GM12878 (cell line): ENCODE results near the gene ARTN. TPM values are rescaled to one million over a fixed set of nuclear protein-coding genes. Genes with fewer than 3 reads are reported as not detected.

Experiments used
- ATAC-seq: fragments of 200-7000 bp; cut with Tn5 transposase; 3 replicates; pipeline ENCODE4 v1.9.1; 2020; ENCODE audit warnings: mild to moderate bottlenecking, moderate library complexity
- BruUV-seq: library from RNA; stranded (reverse); fragments of 400-500 nt; replicated peaks from 2 replicates; lab custom pipeline; 2021; lab: Mats Ljungman, UMichigan
- CTCF ChIA-PET: fragments of 300-600 bp; sonication (Branson Sonifier 250); formaldehyde crosslinking; extraction: SDS; loops from one replicate; lab custom pipeline; 2021; ENCODE audit warnings: inconsistent platforms; lab: Yijun Ruan, JAX
- POLR2A ChIA-PET: fragments of 350-600 bp; formaldehyde crosslinking; extraction: SDS; loops from one replicate; lab custom pipeline; 2021; ENCODE audit warnings: inconsistent platforms; lab: Charles Lee
- RAD21 ChIA-PET: fragments of 300-600 bp; sonication (Branson Sonifier 250); formaldehyde crosslinking; loops from one replicate; lab custom pipeline; 2023; ENCODE audit warnings: antibody characterized with exemption; ENCODE audit not compliant: unreplicated experiment; lab: Charles Lee
- SMC1A ChIA-PET: fragments of 300-600 bp; sonication (Branson Sonifier 250); formaldehyde crosslinking; loops from one replicate; lab custom pipeline; 2023; ENCODE audit not compliant: unreplicated experiment, uncharacterized antibody; lab: Charles Lee
- DNase-seq: peaks from one replicate; pipeline ENCODE4 v3.0.0-alpha.2; 2011; ENCODE audit warnings: low read depth, low spot score
- FAIRE-seq: peaks from 3 replicates; lab custom pipeline; 2011; peaks lifted over from hg19 to GRCh38; lab: Jason Lieb, UNC
- H2AFZ ChIP-seq: 2 replicates; pipeline ENCODE4 v1.6.0; 2011; ENCODE audit warnings: low read depth, low read length, control low read depth; ENCODE audit not compliant: control insufficient read depth
- H3K27ac ChIP-seq: 2 replicates; pipeline ENCODE4 v1.5.1; 2011; ENCODE audit warnings: control low read depth; ENCODE audit not compliant: control insufficient read depth, insufficient read depth
- H3K27me3 ChIP-seq, 2 experiments: replicated peaks in 1 of 2; 2 replicates each; pipeline versions ENCODE4 v1.6.0 to v1.6.1; 2011; ENCODE audit warnings: low read length in 1 of 2; ENCODE audit not compliant: control insufficient read depth in 2 of 2, insufficient read depth in 2 of 2
- H3K36me3 ChIP-seq, 2 experiments: 2 replicates each; pipeline ENCODE4 v1.5.1; 2011; ENCODE audit warnings: low read length in 1 of 2; ENCODE audit not compliant: control insufficient read depth in 2 of 2, insufficient read depth in 2 of 2
- H3K4me1 ChIP-seq: 2 replicates; pipeline ENCODE4 v1.6.1; 2011; ENCODE audit warnings: mild to moderate bottlenecking, low read length, moderate library complexity, mixed read lengths; ENCODE audit not compliant: control insufficient read depth, insufficient read depth
- H3K4me2 ChIP-seq: 2 replicates; pipeline ENCODE4 v1.6.0; 2011; ENCODE audit warnings: control low read depth; ENCODE audit not compliant: control insufficient read depth, insufficient read depth
- H3K4me3 ChIP-seq: fragments of 200-600 bp; sonication (generic); 2 replicates; pipeline ENCODE4 v1.5.1; 2016
- H3K79me2 ChIP-seq: 2 replicates; pipeline ENCODE4 v1.6.0; 2011; ENCODE audit warnings: low read length; ENCODE audit not compliant: control insufficient read depth, insufficient read depth
- H3K9ac ChIP-seq: 2 replicates; pipeline ENCODE4 v1.8.0; 2011; ENCODE audit warnings: low read length, control low read depth, mixed read lengths; ENCODE audit not compliant: control insufficient read depth, insufficient read depth
- H3K9me3 ChIP-seq: replicated peaks from 3 replicates; pipeline ENCODE4 v1.5.1; 2011; ENCODE audit warnings: mild to moderate bottlenecking, low read length; ENCODE audit not compliant: control insufficient read depth, insufficient read depth
- H4K20me1 ChIP-seq: 2 replicates; pipeline ENCODE4 v1.6.0; 2011; ENCODE audit not compliant: control insufficient read depth, insufficient read depth
- CBX3 ChIP-seq: fragments of 200-600 bp; sonication (generic); IDR thresholded peaks from 2 replicates; pipeline ENCODE4 v1.6.1; 2016; ENCODE audit warnings: low read depth, borderline replicate concordance
- ESRRA ChIP-seq: IDR thresholded peaks from 2 replicates; pipeline ENCODE4 v1.6.1; 2012; ENCODE audit warnings: mild to moderate bottlenecking, low read length, improper control_type of control experiment
- SUPT20H ChIP-seq: IDR thresholded peaks from 2 replicates; pipeline ENCODE4 v1.6.1; 2011; ENCODE audit warnings: low read depth, mild to moderate bottlenecking, low read length, moderate library complexity, borderline replicate concordance; ENCODE audit not compliant: control insufficient read depth
- YY1 ChIP-seq: IDR thresholded peaks from 2 replicates; pipeline ENCODE4 v1.6.1; 2011; ENCODE audit warnings: low read depth, mild to moderate bottlenecking, low read length
- WGBS: methylation state at CpG from one replicate; pipeline ENCODE4 v1.1.6; 2016; ENCODE audit warnings: low lambda C conversion rate; ENCODE audit not compliant: insufficient replicate concordance, insufficient coverage; ENCODE audit errors: missing lambda C conversion rate; 5-methylcytosine and 5-hydroxymethylcytosine counted together
- in situ Hi-C: fragments of 300-500 bp; cut with MboI; formaldehyde crosslinking; loops from 9 replicates; pipeline ENCODE4 v1.14.3; 2018; ENCODE audit warnings: mixed read lengths
- intact Hi-C: fragments of 100-400 bp; cut with micrococcal nuclease; formaldehyde crosslinking; loops from one replicate; pipeline ENCODE4 v1.14.2; 2022; ENCODE audit not compliant: unreplicated experiment
- polyA plus RNA-seq, 11 experiments: library from polyadenylated mRNA; depleted of rRNA in 4 of 11; unstranded in 6 of 11; stranded (reverse) in 5 of 11; fragments of >200 nt; fragmentation: Nextera tagmentation in 4 of 11; fragmentation: Illumina TruSeq in 1 of 11; extraction: Ambion mirVana in 4 of 11; extraction: Trizol in 1 of 11; gene quantifications; 1 replicate in 1 of 11; 2 replicates in 10 of 11; pipeline versions ENCODE4 v1.2.1 to v1.2.3, GENCODE V29; 2011 to 2016; ENCODE audit warnings: inconsistent platforms in 2 of 11, missing spikeins in 2 of 11, low read depth in 1 of 11
- total RNA-seq, 4 experiments: library from RNA; depleted of rRNA in 3 of 4; stranded (reverse); fragments of >200 nt in 3 of 4; fragmentation: Illumina TruSeq in 1 of 4; extraction: Trizol in 1 of 4; gene quantifications; 2 replicates each; pipeline versions ENCODE4 v1.2.1 to v1.2.3, GENCODE V29; 2013 to 2021
- TF ChIP-seq, protein P1 (sequence below): IDR thresholded peaks from 2 replicates; pipeline ENCODE4 v1.6.1; 2012; ENCODE audit warnings: mild to moderate bottlenecking, low read depth, low read length
- TF ChIP-seq, protein P2 (sequence below): fragments of 450-650 bp; IDR thresholded peaks from 2 replicates; pipeline ENCODE4 v1.6.1; 2017; ENCODE audit warnings: borderline replicate concordance
- TF ChIP-seq, protein P3 (sequence below): IDR thresholded peaks from 2 replicates; pipeline ENCODE4 v1.6.1; 2012; ENCODE audit warnings: improper control_type of control experiment, low read depth, low read length; ENCODE audit not compliant: insufficient replicate concordance
- TF ChIP-seq, protein P4 (sequence below): IDR thresholded peaks from 2 replicates; pipeline ENCODE4 v1.6.1; 2011; ENCODE audit warnings: low read depth, low read length, improper control_type of control experiment, borderline replicate concordance
- TF ChIP-seq, protein P5 (sequence below), 3 experiments: IDR thresholded peaks in 2 of 3; conservative IDR thresholded peaks in 1 of 3; 2 replicates each; pipeline ENCODE4 v1.5.1; 2011; ENCODE audit warnings: low read depth in 3 of 3, low read length in 3 of 3, mild to moderate bottlenecking in 3 of 3, control low read depth in 2 of 3, moderate library complexity in 2 of 3, inconsistent platforms in 1 of 3, mixed read lengths in 1 of 3; ENCODE audit not compliant: control insufficient read depth in 2 of 3, insufficient read depth in 1 of 3; ENCODE audit errors: extremely low read depth in 1 of 3

The ARTN gene
- total and polyA plus RNA-seq, 10 of the 15 experiments (the other 5 are each of a cell fraction or from before 2014, with no cell fraction given) = 0.06 to 2.1 (median 0.34) TPM; not detected in 1

DNA sequence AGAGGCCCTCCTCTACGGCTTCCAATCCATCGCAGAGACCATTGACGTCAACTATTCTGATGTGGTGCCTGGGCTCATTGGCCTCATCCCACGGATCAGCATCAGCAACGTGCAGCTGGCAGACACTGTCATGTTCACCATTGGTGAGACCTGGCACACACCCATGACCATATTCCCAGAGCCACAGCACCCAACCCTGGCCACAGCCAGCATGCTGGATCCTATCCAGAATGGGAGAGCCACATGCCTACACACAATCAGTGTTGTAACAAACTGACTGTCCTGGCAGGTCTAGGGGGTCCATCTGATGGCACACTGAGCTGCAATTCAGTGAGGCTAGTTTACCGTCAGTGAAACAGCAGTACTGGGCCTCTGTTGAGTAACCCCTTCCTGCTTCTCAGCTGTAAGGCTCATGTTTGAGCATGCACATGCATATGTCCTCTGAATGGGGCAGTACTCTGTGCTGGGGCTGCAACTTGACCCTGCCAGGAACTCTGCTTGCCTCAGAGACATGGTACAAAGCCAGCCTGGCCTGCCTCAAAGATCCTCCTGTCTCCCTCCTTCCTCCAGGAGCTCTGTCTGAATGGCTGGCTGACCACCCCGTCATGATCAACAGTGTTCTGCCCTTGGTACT is 23.9 kb downstream of the ARTN start:
- H3K36me3 ChIP-seq = peaks cover 0 to 12% of the 10 kb centered on the region in 2 experiments; a peak in 1 of 4 replicates
- in situ Hi-C loops = no loop called here
- H3K27ac ChIP-seq = no peak overlapping the region
- no peak overlapping the region for H3K4me2 ChIP-seq
- no peak overlapping the region for H3K4me3 ChIP-seq
- no peaks in the 10 kb centered on the region for H3K27me3 ChIP-seq
- no peak for DNase-seq
- ChIA-PET POLR2A (no interaction called here), SMC1A (no interaction called here), RAD21 (no interaction called here), CTCF (interaction anchor here (1.6 to 1.9 kb wide), 2 partner anchors 12 to 22 kb away, joined by 3 to 6 read pairs; no protein-coding TSS in a partner anchor)
- WGBS = 80% methylated on average over 7 of the region's 7 CpGs
- no peak overlapping the region for H2AFZ ChIP-seq
- FAIRE-seq = no peak
- H3K9ac ChIP-seq = no peak overlapping the region
- no peaks in the 10 kb centered on the region for H3K79me2 ChIP-seq
- H3K4me1 ChIP-seq = no peaks in the 10 kb centered on the region
- BruUV-seq = no TSS peak
- no peaks in the 10 kb centered on the region for H4K20me1 ChIP-seq
- intact Hi-C loops = no loop called here
- H3K9me3 ChIP-seq = no peaks in the 10 kb centered on the region
- ATAC-seq = no peak
- TF ChIP-seq CBX3 (no peak), ESRRA (no peak), YY1 (no peak), SUPT20H (no peak)
- TF ChIP-seq, protein P1, sequence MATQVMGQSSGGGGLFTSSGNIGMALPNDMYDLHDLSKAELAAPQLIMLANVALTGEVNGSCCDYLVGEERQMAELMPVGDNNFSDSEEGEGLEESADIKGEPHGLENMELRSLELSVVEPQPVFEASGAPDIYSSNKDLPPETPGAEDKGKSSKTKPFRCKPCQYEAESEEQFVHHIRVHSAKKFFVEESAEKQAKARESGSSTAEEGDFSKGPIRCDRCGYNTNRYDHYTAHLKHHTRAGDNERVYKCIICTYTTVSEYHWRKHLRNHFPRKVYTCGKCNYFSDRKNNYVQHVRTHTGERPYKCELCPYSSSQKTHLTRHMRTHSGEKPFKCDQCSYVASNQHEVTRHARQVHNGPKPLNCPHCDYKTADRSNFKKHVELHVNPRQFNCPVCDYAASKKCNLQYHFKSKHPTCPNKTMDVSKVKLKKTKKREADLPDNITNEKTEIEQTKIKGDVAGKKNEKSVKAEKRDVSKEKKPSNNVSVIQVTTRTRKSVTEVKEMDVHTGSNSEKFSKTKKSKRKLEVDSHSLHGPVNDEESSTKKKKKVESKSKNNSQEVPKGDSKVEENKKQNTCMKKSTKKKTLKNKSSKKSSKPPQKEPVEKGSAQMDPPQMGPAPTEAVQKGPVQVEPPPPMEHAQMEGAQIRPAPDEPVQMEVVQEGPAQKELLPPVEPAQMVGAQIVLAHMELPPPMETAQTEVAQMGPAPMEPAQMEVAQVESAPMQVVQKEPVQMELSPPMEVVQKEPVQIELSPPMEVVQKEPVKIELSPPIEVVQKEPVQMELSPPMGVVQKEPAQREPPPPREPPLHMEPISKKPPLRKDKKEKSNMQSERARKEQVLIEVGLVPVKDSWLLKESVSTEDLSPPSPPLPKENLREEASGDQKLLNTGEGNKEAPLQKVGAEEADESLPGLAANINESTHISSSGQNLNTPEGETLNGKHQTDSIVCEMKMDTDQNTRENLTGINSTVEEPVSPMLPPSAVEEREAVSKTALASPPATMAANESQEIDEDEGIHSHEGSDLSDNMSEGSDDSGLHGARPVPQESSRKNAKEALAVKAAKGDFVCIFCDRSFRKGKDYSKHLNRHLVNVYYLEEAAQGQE = no peak
- TF ChIP-seq, protein P2, sequence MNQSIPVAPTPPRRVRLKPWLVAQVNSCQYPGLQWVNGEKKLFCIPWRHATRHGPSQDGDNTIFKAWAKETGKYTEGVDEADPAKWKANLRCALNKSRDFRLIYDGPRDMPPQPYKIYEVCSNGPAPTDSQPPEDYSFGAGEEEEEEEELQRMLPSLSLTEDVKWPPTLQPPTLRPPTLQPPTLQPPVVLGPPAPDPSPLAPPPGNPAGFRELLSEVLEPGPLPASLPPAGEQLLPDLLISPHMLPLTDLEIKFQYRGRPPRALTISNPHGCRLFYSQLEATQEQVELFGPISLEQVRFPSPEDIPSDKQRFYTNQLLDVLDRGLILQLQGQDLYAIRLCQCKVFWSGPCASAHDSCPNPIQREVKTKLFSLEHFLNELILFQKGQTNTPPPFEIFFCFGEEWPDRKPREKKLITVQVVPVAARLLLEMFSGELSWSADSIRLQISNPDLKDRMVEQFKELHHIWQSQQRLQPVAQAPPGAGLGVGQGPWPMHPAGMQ = no peak
- TF ChIP-seq, protein P3, sequence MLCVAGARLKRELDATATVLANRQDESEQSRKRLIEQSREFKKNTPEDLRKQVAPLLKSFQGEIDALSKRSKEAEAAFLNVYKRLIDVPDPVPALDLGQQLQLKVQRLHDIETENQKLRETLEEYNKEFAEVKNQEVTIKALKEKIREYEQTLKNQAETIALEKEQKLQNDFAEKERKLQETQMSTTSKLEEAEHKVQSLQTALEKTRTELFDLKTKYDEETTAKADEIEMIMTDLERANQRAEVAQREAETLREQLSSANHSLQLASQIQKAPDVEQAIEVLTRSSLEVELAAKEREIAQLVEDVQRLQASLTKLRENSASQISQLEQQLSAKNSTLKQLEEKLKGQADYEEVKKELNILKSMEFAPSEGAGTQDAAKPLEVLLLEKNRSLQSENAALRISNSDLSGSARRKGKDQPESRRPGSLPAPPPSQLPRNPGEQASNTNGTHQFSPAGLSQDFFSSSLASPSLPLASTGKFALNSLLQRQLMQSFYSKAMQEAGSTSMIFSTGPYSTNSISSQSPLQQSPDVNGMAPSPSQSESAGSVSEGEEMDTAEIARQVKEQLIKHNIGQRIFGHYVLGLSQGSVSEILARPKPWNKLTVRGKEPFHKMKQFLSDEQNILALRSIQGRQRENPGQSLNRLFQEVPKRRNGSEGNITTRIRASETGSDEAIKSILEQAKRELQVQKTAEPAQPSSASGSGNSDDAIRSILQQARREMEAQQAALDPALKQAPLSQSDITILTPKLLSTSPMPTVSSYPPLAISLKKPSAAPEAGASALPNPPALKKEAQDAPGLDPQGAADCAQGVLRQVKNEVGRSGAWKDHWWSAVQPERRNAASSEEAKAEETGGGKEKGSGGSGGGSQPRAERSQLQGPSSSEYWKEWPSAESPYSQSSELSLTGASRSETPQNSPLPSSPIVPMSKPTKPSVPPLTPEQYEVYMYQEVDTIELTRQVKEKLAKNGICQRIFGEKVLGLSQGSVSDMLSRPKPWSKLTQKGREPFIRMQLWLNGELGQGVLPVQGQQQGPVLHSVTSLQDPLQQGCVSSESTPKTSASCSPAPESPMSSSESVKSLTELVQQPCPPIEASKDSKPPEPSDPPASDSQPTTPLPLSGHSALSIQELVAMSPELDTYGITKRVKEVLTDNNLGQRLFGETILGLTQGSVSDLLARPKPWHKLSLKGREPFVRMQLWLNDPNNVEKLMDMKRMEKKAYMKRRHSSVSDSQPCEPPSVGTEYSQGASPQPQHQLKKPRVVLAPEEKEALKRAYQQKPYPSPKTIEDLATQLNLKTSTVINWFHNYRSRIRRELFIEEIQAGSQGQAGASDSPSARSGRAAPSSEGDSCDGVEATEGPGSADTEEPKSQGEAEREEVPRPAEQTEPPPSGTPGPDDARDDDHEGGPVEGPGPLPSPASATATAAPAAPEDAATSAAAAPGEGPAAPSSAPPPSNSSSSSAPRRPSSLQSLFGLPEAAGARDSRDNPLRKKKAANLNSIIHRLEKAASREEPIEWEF = no peak
- TF ChIP-seq, protein P4, sequence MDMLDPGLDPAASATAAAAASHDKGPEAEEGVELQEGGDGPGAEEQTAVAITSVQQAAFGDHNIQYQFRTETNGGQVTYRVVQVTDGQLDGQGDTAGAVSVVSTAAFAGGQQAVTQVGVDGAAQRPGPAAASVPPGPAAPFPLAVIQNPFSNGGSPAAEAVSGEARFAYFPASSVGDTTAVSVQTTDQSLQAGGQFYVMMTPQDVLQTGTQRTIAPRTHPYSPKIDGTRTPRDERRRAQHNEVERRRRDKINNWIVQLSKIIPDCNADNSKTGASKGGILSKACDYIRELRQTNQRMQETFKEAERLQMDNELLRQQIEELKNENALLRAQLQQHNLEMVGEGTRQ = no peak
- TF ChIP-seq, protein P5, sequence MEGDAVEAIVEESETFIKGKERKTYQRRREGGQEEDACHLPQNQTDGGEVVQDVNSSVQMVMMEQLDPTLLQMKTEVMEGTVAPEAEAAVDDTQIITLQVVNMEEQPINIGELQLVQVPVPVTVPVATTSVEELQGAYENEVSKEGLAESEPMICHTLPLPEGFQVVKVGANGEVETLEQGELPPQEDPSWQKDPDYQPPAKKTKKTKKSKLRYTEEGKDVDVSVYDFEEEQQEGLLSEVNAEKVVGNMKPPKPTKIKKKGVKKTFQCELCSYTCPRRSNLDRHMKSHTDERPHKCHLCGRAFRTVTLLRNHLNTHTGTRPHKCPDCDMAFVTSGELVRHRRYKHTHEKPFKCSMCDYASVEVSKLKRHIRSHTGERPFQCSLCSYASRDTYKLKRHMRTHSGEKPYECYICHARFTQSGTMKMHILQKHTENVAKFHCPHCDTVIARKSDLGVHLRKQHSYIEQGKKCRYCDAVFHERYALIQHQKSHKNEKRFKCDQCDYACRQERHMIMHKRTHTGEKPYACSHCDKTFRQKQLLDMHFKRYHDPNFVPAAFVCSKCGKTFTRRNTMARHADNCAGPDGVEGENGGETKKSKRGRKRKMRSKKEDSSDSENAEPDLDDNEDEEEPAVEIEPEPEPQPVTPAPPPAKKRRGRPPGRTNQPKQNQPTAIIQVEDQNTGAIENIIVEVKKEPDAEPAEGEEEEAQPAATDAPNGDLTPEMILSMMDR (IDR thresholded peaks at IDR 0.05 in 2 of 3, conservative IDR thresholded peaks at IDR 0.05 in 1 of 3; ENCODE audit: control insufficient read depth in 2 of 3, extremely low read depth in 1 of 3, insufficient read depth in 1 of 3, low read depth in 3 of 3, low read length in 3 of 3) = no peak
